K562 (cell line): ENCODE results near the gene NRCAM. TPM values are rescaled to one million over a fixed set of nuclear protein-coding genes. Genes with fewer than 3 reads are reported as not detected.

Experiments
- ATF3 ChIP-seq, 2 experiments: fragments of 450-650 bp in 1 of 2; sonication (generic) in 1 of 2; formaldehyde crosslinking in 1 of 2; IDR thresholded peaks in 1 of 2; conservative IDR thresholded peaks in 1 of 2; 2 replicates each; pipeline versions ENCODE4 v1.6.1 to v1.8.1; 2016 to 2023; ENCODE audit warnings: mild to moderate bottlenecking in 2 of 2, moderate library complexity in 2 of 2, inconsistent platforms in 1 of 2, missing genetic modification reagents in 1 of 2
- BDP1 ChIP-seq: IDR thresholded peaks from 3 replicates; pipeline ENCODE4 v1.6.1; 2011; ENCODE audit not compliant: insufficient read length, insufficient read depth
- C11orf30 ChIP-seq: fragments of 450-650 bp; IDR thresholded peaks from 2 replicates; pipeline ENCODE4 v1.6.1; 2016; ENCODE audit warnings: low read depth, mild to moderate bottlenecking
- CXXC5 ChIP-seq: fragments of 250-450 bp; sonication (Bioruptor Pico); IDR thresholded peaks from 2 replicates; pipeline ENCODE4 v1.8.0; 2022; ENCODE audit warnings: inconsistent platforms, mild to moderate bottlenecking, moderate library complexity
- DMBX1 ChIP-seq: fragments of 250-450 bp; sonication (Bioruptor Pico); IDR thresholded peaks from 2 replicates; pipeline ENCODE4 v1.8.0; 2022; ENCODE audit warnings: inconsistent platforms, mild to moderate bottlenecking, moderate library complexity, borderline replicate concordance
- ERF ChIP-seq: fragments of 450-650 bp; formaldehyde crosslinking; IDR thresholded peaks from 2 replicates; pipeline ENCODE4 v1.4.0; 2020; ENCODE audit warnings: mild to moderate bottlenecking, mixed read lengths
- FOXJ2 ChIP-seq: fragments of 200-800 bp; sonication (Bioruptor generic); IDR thresholded peaks from 2 replicates; pipeline ENCODE4 v1.6.1; 2016; ENCODE audit warnings: missing genetic modification characterization, missing compliant biosample characterization
- HMG20B ChIP-seq: fragments of 250-450 bp; sonication (Bioruptor Pico); IDR thresholded peaks from 2 replicates; pipeline ENCODE4 v1.5.0; 2021; ENCODE audit warnings: mild to moderate bottlenecking
- KLF6 ChIP-seq: fragments of 250-450 bp; sonication (Bioruptor Pico); IDR thresholded peaks from 2 replicates; pipeline ENCODE4 v1.4.0; 2020; ENCODE audit warnings: mild to moderate bottlenecking, moderate library complexity, borderline replicate concordance
- MAFG ChIP-seq: fragments of 450-650 bp; conservative IDR thresholded peaks from 2 replicates; pipeline ENCODE4 v1.6.1; 2016; ENCODE audit warnings: missing genetic modification characterization, missing compliant biosample characterization
- MAFK ChIP-seq: IDR thresholded peaks from 2 replicates; pipeline ENCODE4 v1.6.1; 2011; ENCODE audit warnings: low read length, improper control_type of control experiment
- MEF2D ChIP-seq: conservative IDR thresholded peaks from 2 replicates; pipeline ENCODE4 v1.6.1; 2016; ENCODE audit warnings: low read depth, missing genetic modification characterization, missing compliant biosample characterization
- NFE2 ChIP-seq: IDR thresholded peaks from 2 replicates; pipeline ENCODE4 v1.6.1; 2014; ENCODE audit warnings: antibody characterized with exemption, low read depth
- POLR3G ChIP-seq: IDR thresholded peaks from 2 replicates; pipeline ENCODE4 v1.6.1; 2011; ENCODE audit not compliant: insufficient read length, insufficient replicate concordance; ENCODE audit errors: extremely low read depth
- POU5F1 ChIP-seq: fragments of 150-350 bp; IDR thresholded peaks from 2 replicates; pipeline ENCODE4 v1.6.1; 2014; ENCODE audit warnings: borderline replicate concordance, low read length, low read depth, mild to moderate bottlenecking; ENCODE audit not compliant: partially characterized antibody
- RFX1 ChIP-seq: fragments of 450-650 bp; IDR thresholded peaks from 2 replicates; pipeline ENCODE4 v1.6.1; 2016; ENCODE audit warnings: mild to moderate bottlenecking, moderate library complexity
- RNF2 ChIP-seq: sonication (generic); IDR thresholded peaks from 2 replicates; pipeline ENCODE4 v1.6.1; 2016
- RNF219 ChIP-seq: fragments of 250-450 bp; sonication (Bioruptor Pico); IDR thresholded peaks from 2 replicates; pipeline ENCODE4 v1.5.0; 2022; ENCODE audit warnings: mild to moderate bottlenecking
- SLC30A9 ChIP-seq: fragments of 250-450 bp; sonication (Bioruptor Pico); IDR thresholded peaks from 2 replicates; pipeline ENCODE4 v1.8.0; 2022; ENCODE audit warnings: mild to moderate bottlenecking, moderate library complexity
- SMAD2 ChIP-seq: fragments of 150-350 bp; IDR thresholded peaks from 2 replicates; pipeline ENCODE4 v1.6.1; 2014; ENCODE audit warnings: low read depth, mild to moderate bottlenecking, low read length
- SOX6 ChIP-seq: fragments of 450-650 bp; IDR thresholded peaks from 2 replicates; pipeline ENCODE4 v1.6.1; 2014; ENCODE audit warnings: mild to moderate bottlenecking
- SP2 ChIP-seq: IDR thresholded peaks from 2 replicates; pipeline ENCODE4 v1.6.1; 2011; ENCODE audit warnings: mild to moderate bottlenecking, low read depth, low read length, moderate library complexity; ENCODE audit not compliant: poor library complexity, severe bottlenecking; ENCODE audit errors: extremely low read depth
- THRAP3 ChIP-seq: fragments of 450-650 bp; IDR thresholded peaks from 2 replicates; pipeline ENCODE4 v1.6.1; 2016; ENCODE audit warnings: mild to moderate bottlenecking, inconsistent platforms, borderline replicate concordance
- ZKSCAN1 ChIP-seq: fragments of 150-350 bp; IDR thresholded peaks from 2 replicates; pipeline ENCODE4 v1.6.1; 2016; ENCODE audit warnings: low read depth, low read length
- ZNF316 ChIP-seq: fragments of 450-650 bp; IDR thresholded peaks from 2 replicates; pipeline ENCODE4 v1.6.1; 2016
- polyA plus RNA-seq, 8 experiments: library from polyadenylated mRNA; depleted of rRNA in 4 of 8; stranded (reverse) in 5 of 8; unstranded in 3 of 8; fragments of >200 nt; fragmentation: Nextera tagmentation in 2 of 8; fragmentation: Illumina TruSeq in 1 of 8; extraction: Ambion mirVana in 2 of 8; extraction: Trizol in 1 of 8; gene quantifications; 2 replicates each; pipeline versions ENCODE4 v1.2.1 to v1.2.3, GENCODE V29; 2011 to 2014; ENCODE audit warnings: inconsistent platforms in 1 of 8, missing spikeins in 1 of 8
- total RNA-seq, 7 experiments: library from RNA; depleted of rRNA in 6 of 7; stranded (reverse); fragments of >200 nt in 6 of 7; fragmentation: Illumina TruSeq in 2 of 7; extraction: Trizol in 2 of 7; gene quantifications; 2 replicates each; pipeline versions ENCODE4 v1.2.1 to v1.2.3, GENCODE V29; 2011 to 2021; ENCODE audit warnings: low replicate concordance in 1 of 7
- TF ChIP-seq, protein P1 (sequence below): fragments of 200-800 bp; sonication (Bioruptor generic); IDR thresholded peaks from 2 replicates; pipeline ENCODE4 v1.6.1; 2017; ENCODE audit warnings: missing genetic modification characterization, missing compliant biosample characterization

NRCAM gene
- total and polyA plus RNA-seq, 9 of the 15 experiments (the other 6 are each of a cell fraction or from before 2014, with no cell fraction given), result 0.03 to 0.54 (median 0.12) TPM; not detected in 1

DNA sequence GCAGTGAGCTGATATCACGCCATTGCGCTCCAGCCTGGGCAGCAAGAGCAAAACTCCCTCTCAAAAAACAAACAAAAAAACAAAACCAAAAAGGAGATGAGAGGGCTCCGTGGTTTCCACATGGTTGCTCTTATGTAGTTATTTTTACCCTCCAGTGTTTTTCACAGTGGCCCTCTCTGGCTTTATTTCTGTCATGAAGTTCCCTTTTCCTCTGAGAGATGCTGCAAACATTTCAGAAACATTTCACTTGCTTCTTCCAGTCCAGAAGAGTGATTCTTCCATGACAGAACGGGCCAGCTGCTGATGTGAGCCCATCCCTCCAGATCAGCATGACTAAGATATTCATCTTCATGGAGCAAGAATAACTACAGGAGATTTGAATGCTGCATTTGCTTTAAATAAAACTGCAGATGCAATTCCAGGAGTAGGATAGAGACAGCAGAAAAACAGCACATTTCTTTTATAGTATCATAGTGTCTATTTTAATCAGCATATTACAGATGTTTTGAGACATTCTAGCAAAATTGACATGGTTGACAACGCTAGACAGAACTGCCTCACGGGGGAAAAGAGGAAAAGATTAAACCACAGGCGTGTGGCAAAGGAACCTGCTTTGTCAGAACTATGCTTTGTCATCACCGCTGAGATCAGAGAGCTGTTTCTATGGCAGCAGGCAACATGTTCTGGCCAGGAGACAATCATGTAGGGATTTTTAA lies 40.3 kb downstream of the NRCAM start (continued):
- no peak for TF ChIP-seq HMG20B
- peak; percentile 82 for TF ChIP-seq RFX1
- no peak for TF ChIP-seq THRAP3
- no peak for TF ChIP-seq DMBX1 (CRISPR knock-in tag)
- no peak for TF ChIP-seq KLF6
- TF ChIP-seq, protein P1, sequence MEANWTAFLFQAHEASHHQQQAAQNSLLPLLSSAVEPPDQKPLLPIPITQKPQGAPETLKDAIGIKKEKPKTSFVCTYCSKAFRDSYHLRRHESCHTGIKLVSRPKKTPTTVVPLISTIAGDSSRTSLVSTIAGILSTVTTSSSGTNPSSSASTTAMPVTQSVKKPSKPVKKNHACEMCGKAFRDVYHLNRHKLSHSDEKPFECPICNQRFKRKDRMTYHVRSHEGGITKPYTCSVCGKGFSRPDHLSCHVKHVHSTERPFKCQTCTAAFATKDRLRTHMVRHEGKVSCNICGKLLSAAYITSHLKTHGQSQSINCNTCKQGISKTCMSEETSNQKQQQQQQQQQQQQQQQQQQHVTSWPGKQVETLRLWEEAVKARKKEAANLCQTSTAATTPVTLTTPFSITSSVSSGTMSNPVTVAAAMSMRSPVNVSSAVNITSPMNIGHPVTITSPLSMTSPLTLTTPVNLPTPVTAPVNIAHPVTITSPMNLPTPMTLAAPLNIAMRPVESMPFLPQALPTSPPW (CRISPR knock-in tag), result no peak
- TF ChIP-seq C11orf30, result peak; percentile 65
- no peak for TF ChIP-seq SMAD2
- peak; percentile 46; the same call in 1 of the 2 replicates for TF ChIP-seq ATF3 (IDR thresholded peaks at IDR 0.05)
- no peak for TF ChIP-seq ATF3 (CRISPR knock-in tag; conservative IDR thresholded peaks at IDR 0.05)
- peak; percentile 17; the same call in 1 of the 2 replicates for TF ChIP-seq ZNF316
- no peak for TF ChIP-seq CXXC5 (CRISPR knock-in tag)
- TF ChIP-seq SP2, result no peak
- TF ChIP-seq ZKSCAN1, result no peak
- 0 out of 2 replicates have a peak, but pooled peaks have one; percentile 29 for TF ChIP-seq FOXJ2 (tag)
- TF ChIP-seq POU5F1, result no peak
- peak; percentile 69 for TF ChIP-seq MAFG (tag)
- peak; percentile 86 for TF ChIP-seq NFE2
- no peak for TF ChIP-seq RNF2
- TF ChIP-seq SOX6, result 0 out of 2 replicates have a peak, but pooled peaks have one; percentile 35
- TF ChIP-seq MAFK, result peak; percentile 38; the same call in 1 of the 2 replicates
- TF ChIP-seq BDP1, result no peak
- no peak for TF ChIP-seq ERF (CRISPR knock-in tag)
- no peak for TF ChIP-seq POLR3G
- TF ChIP-seq SLC30A9 (CRISPR knock-in tag), result no peak
- no peak for TF ChIP-seq MEF2D
- no peak for TF ChIP-seq RNF219 (CRISPR knock-in tag)
